SKM-1 treated with dmso at 0.1 percent for 144 hours (cell line): Measurements from ENCODE around the gene INTS3.
"Not testable (repeated sequence)": the region's sequence is repeated elsewhere in the genome, so short reads cannot be mapped to it uniquely, and the experiment has no call there.

ENCODE experiments used
- DNase-seq: peaks from one replicate; lab custom pipeline; 2025; ENCODE audit not compliant: unreplicated experiment; lab: John Stamatoyannopoulos, UW

Gene INTS3

GRCh38 chr1:153705484-153705883 lies 22.4 kb upstream of the INTS3 start:
- DNase-seq = no peak

- no peak for DNase-seq
Observed at GRCh38 chr1:153711026-153711425, 16.8 kb upstream of the INTS3 start.

- DNase-seq = not testable (repeated sequence)
Observed at GRCh38 chr1:153716211-153716610, 11.6 kb upstream of the INTS3 start.

GRCh38 chr1:153717330-153717729 lies 10.5 kb upstream of the INTS3 start:
- DNase-seq = no peak

- no peak for DNase-seq
Observed at GRCh38 chr1:153723687-153724086, 4.2 kb upstream of the INTS3 start.

- not testable (repeated sequence) for DNase-seq
Observed at GRCh38 chr1:153724634-153725033, 3.2 kb upstream of the INTS3 start.

- DNase-seq = peak; percentile 37
Observed at GRCh38 chr1:153728305-153729066, 636 bp downstream of the INTS3 start.

GRCh38 chr1:153730468-153730988 lies 2.7 kb downstream of the INTS3 start:
- DNase-seq = no peak

- no peak for DNase-seq
Observed at GRCh38 chr1:153733970-153734369, 6.1 kb downstream of the INTS3 start.

- DNase-seq = peak; percentile 47
Observed at GRCh38 chr1:153734396-153735089, 6.7 kb downstream of the INTS3 start.

- no peak for DNase-seq
Observed at GRCh38 chr1:153735090-153735420, 7.2 kb downstream of the INTS3 start.

- DNase-seq = no peak
Observed at GRCh38 chr1:153741986-153742385, 14.1 kb downstream of the INTS3 start.

- DNase-seq = no peak
Observed at GRCh38 chr1:153742411-153743142, 14.7 kb downstream of the INTS3 start.

GRCh38 chr1:153745417-153745816 lies 17.6 kb downstream of the INTS3 start:
- DNase-seq = no peak

- DNase-seq = no peak
Observed at GRCh38 chr1:153746174-153746573, 18.3 kb downstream of the INTS3 start.

- no peak for DNase-seq
Observed at GRCh38 chr1:153748903-153749302, 21.1 kb downstream of the INTS3 start.

- peak; percentile 94 for DNase-seq
Observed at GRCh38 chr1:153749408-153750005, 21.7 kb downstream of the INTS3 start.

- DNase-seq = no peak
Observed at GRCh38 chr1:153750026-153750995, 22.5 kb downstream of the INTS3 start.

- no peak for DNase-seq
Observed at GRCh38 chr1:153752072-153752471, 24.2 kb downstream of the INTS3 start.

- no peak for DNase-seq
Observed at GRCh38 chr1:153752571-153753195, 24.8 kb downstream of the INTS3 start.
